Epithelial cell of proximal tubule (primary cell): ENCODE measurements around the gene ANGPTL5. TPM values are rescaled to one million over a fixed set of nuclear protein-coding genes. Genes with fewer than 3 reads are reported as not detected.
"Not testable (repeated sequence)": the region's sequence is repeated elsewhere in the genome, so short reads cannot be mapped to it uniquely, and the experiment has no call there.

Experiments used
- DNase-seq: peaks from one replicate; pipeline ENCODE4 v3.0.0-alpha.2; 2011; ENCODE audit warnings: low read depth
- H3K4me3 ChIP-seq: 2 replicates; pipeline ENCODE4 v1.5.1; 2011; ENCODE audit warnings: low read depth, mild to moderate bottlenecking, low read length
- total RNA-seq: library from RNA; depleted of rRNA; stranded (reverse); fragments of >200 nt; gene quantifications from 2 replicates; pipeline ENCODE4 v1.2.3, GENCODE V29; 2015
- TF ChIP-seq, protein P1 (sequence below): conservative IDR thresholded peaks from 2 replicates; pipeline ENCODE4 v1.5.1; 2012; ENCODE audit warnings: low read depth, mild to moderate bottlenecking, low read length

ANGPTL5 gene
- total RNA-seq, 1 donor from 2014 or later: not detected

- H3K4me3 ChIP-seq: no peak overlapping the region
- TF ChIP-seq, protein P1, sequence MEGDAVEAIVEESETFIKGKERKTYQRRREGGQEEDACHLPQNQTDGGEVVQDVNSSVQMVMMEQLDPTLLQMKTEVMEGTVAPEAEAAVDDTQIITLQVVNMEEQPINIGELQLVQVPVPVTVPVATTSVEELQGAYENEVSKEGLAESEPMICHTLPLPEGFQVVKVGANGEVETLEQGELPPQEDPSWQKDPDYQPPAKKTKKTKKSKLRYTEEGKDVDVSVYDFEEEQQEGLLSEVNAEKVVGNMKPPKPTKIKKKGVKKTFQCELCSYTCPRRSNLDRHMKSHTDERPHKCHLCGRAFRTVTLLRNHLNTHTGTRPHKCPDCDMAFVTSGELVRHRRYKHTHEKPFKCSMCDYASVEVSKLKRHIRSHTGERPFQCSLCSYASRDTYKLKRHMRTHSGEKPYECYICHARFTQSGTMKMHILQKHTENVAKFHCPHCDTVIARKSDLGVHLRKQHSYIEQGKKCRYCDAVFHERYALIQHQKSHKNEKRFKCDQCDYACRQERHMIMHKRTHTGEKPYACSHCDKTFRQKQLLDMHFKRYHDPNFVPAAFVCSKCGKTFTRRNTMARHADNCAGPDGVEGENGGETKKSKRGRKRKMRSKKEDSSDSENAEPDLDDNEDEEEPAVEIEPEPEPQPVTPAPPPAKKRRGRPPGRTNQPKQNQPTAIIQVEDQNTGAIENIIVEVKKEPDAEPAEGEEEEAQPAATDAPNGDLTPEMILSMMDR: peak; percentile 82
- DNase-seq: no peak
Measured at GRCh38 chr11:101860696-101861427, 55.5 kb downstream of the ANGPTL5 start.

DNA sequence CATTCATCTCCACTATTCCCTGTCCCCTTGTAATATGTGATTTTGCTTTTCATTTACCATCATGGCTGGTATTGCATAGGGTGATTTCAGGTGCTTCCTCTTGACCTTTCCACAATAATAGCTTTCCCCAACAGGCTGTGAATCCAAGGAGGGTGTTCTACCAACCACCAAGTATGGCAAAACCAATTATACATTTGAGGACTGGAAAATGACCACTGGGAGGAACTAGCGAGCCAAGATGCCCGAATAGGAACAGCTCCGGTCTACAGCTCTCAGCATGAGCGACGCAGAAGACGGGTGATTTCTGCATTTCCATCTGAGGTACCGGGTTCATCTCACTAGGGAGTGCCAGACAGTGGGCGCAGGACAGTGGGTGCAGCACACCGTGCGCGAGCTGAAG lies 64.1 kb downstream of the ANGPTL5 start:
- H3K4me3 ChIP-seq, DNase-seq: not testable (repeated sequence)
- TF ChIP-seq, protein P1: peak; percentile 36

- TF ChIP-seq, protein P1: peak; percentile 38
- DNase-seq: no peak
- no peak overlapping the region for H3K4me3 ChIP-seq
Measured at GRCh38 chr11:101848262-101848661, 68.1 kb downstream of the ANGPTL5 start.

GRCh38 chr11:101844608-101845007 lies 71.7 kb downstream of the ANGPTL5 start:
- no peak overlapping the region for H3K4me3 ChIP-seq
- TF ChIP-seq, protein P1: no peak
- DNase-seq: no peak

GRCh38 chr11:101840704-101841103 lies 75.6 kb downstream of the ANGPTL5 start:
- no peak for DNase-seq
- no peak overlapping the region for H3K4me3 ChIP-seq
- TF ChIP-seq, protein P1: no peak

Other genes starting within 250 kb of the ANGPTL5 start
- 0.72 and 0.92 TPM in 2 replicates for gene CEP126, start 1.5 kb downstream of the ANGPTL5 start, total RNA-seq
- gene CFAP300, start 130.9 kb upstream of the ANGPTL5 start, total RNA-seq: 0.72 and 10.0 TPM in 2 replicates
- gene YAP1, start 193.9 kb upstream of the ANGPTL5 start, total RNA-seq: 84.8 and 94.5 TPM in 2 replicates